ENCODE measurements around the gene TMEM52.

The TMEM52 gene

GRCh38 chr1:1872329-1872994, 46.6 kb downstream of the TMEM52 start:
- no peak for DNase-seq (ENCODE audit: low read depth)

GRCh38 chr1:1869469-1869868, 49.6 kb downstream of the TMEM52 start:
- DNase-seq (ENCODE audit: low read depth): no peak

Measured in activated T-helper 1 cell treated with Interleukin-2 at 50 U/mL for 16 hours (primary cell).